OCI-LY7 (cell line): Measurements from ENCODE around the gene SOX18. TPM values are rescaled to one million over a fixed set of nuclear protein-coding genes. Genes with fewer than 3 reads are reported as not detected.

Source experiments
- BruUV-seq: library from RNA; stranded (reverse); fragments of 400-500 nt; replicated peaks from 2 replicates; lab custom pipeline; 2021; lab: Mats Ljungman, UMichigan
- CTCF ChIA-PET: fragments of 300-600 bp; sonication (Branson Sonifier 250); formaldehyde crosslinking; loops from one replicate; lab custom pipeline; 2022; ENCODE audit warnings: antibody characterized with exemption; ENCODE audit not compliant: unreplicated experiment; lab: Charles Lee
- POLR2A ChIA-PET: fragments of 300-600 bp; sonication (Branson Sonifier 250); formaldehyde crosslinking; loops from one replicate; lab custom pipeline; 2022; ENCODE audit warnings: antibody characterized with exemption; lab: Charles Lee
- DNase-seq: peaks from one replicate; pipeline ENCODE4 v3.0.0-alpha.2; 2015; ENCODE audit warnings: low spot score
- H2AFZ ChIP-seq: fragments of 200-600 bp; sonication (generic), shearing (Covaris generic); 2 replicates; pipeline ENCODE4 v1.6.1; 2014; ENCODE audit warnings: mild to moderate bottlenecking, antibody characterized with exemption, low read length, moderate library complexity
- H3K27ac ChIP-seq: fragments of 200-600 bp; sonication (generic); 2 replicates; pipeline ENCODE4 v1.5.1; 2014; ENCODE audit warnings: mixed run types, low read depth, mild to moderate bottlenecking, moderate library complexity, low read length, inconsistent platforms; ENCODE audit not compliant: poor library complexity, severe bottlenecking
- H3K36me3 ChIP-seq: fragments of 200-600 bp; sonication (generic); 2 replicates; pipeline ENCODE4 v1.6.1; 2014; ENCODE audit warnings: mild to moderate bottlenecking, antibody characterized with exemption, low read length, moderate library complexity, mixed read lengths; ENCODE audit not compliant: insufficient read depth
- H3K4me1 ChIP-seq: fragments of 200-600 bp; sonication (generic); 2 replicates; pipeline ENCODE4 v1.5.1; 2014; ENCODE audit warnings: mild to moderate bottlenecking, low read length; ENCODE audit not compliant: insufficient read depth, poor library complexity, severe bottlenecking
- H3K4me2 ChIP-seq: fragments of 200-600 bp; sonication (generic); 2 replicates; pipeline ENCODE4 v1.6.1; 2014; ENCODE audit warnings: mild to moderate bottlenecking, low read length
- H3K4me3 ChIP-seq: fragments of 200-600 bp; sonication (generic); 2 replicates; pipeline ENCODE4 v1.5.1; 2014; ENCODE audit warnings: mild to moderate bottlenecking, low read depth, low read length; ENCODE audit not compliant: poor library complexity, severe bottlenecking
- H3K79me2 ChIP-seq: fragments of 200-600 bp; sonication (generic); 2 replicates; pipeline ENCODE4 v1.6.1; 2016; ENCODE audit warnings: low read depth, mild to moderate bottlenecking, low read length, moderate library complexity, mixed read lengths; ENCODE audit not compliant: insufficient read depth
- H3K9me2 ChIP-seq: fragments of 200-600 bp; sonication (generic); 2 replicates; pipeline ENCODE4 v1.6.1; 2016; ENCODE audit warnings: mild to moderate bottlenecking, low read length, mixed read lengths; ENCODE audit not compliant: insufficient read depth
- H3K9me3 ChIP-seq: fragments of 200-600 bp; sonication (generic); 2 replicates; pipeline ENCODE4 v1.6.1; 2014; ENCODE audit warnings: mild to moderate bottlenecking, mixed run types, low read length, mixed read lengths
- H4K20me1 ChIP-seq: fragments of 200-600 bp; sonication (generic); 2 replicates; pipeline ENCODE4 v1.6.1; 2014; ENCODE audit warnings: mild to moderate bottlenecking, antibody characterized with exemption, low read length, moderate library complexity, mixed read lengths; ENCODE audit not compliant: insufficient read depth
- CTCF ChIP-seq: fragments of 200-600 bp; sonication (generic); conservative IDR thresholded peaks from 2 replicates; pipeline ENCODE4 v1.5.1; 2014; ENCODE audit warnings: mild to moderate bottlenecking, antibody characterized with exemption, low read length, moderate library complexity, mixed read lengths
- EZH2phosphoT487 ChIP-seq: fragments of 200-600 bp; sonication (generic); IDR thresholded peaks from 2 replicates; pipeline ENCODE4 v1.6.1; 2018; ENCODE audit warnings: low read depth, borderline replicate concordance, mild to moderate bottlenecking, mixed run types, antibody characterized with exemption, low read length, moderate library complexity, mixed read lengths
- intact Hi-C: fragments of 100-400 bp; cut with micrococcal nuclease; formaldehyde crosslinking; loops from one replicate; pipeline ENCODE4 v1.10.0; 2022; ENCODE audit not compliant: unreplicated experiment
- total RNA-seq, 2 experiments: library from RNA; depleted of rRNA in 1 of 2; stranded (reverse); fragments of >200 nt in 1 of 2; shearing (Covaris generic) in 1 of 2; gene quantifications; 2 replicates each; pipeline ENCODE4 v1.2.3, GENCODE V29; 2014 to 2022

SOX18 gene
- total RNA-seq, 2 experiments from 2014 or later, result not detected

- Histone ChIP-seq H3K36me3 (no peaks in the 10 kb centered on the region), H3K79me2 (no peaks in the 10 kb centered on the region), H4K20me1 (no peaks in the 10 kb centered on the region), H3K27ac (no peak overlapping the region), H2AFZ (no peak overlapping the region), H3K9me3 (no peaks in the 10 kb centered on the region), H3K4me2 (no peak overlapping the region), H3K9me2 (no peaks in the 10 kb centered on the region), H3K4me3 (no peak overlapping the region), H3K4me1 (peaks cover 5% of the 10 kb centered on the region)
- TF ChIP-seq CTCF, result no peak
- TF ChIP-seq EZH2phosphoT487, result no peak
- CTCF ChIA-PET, result no interaction called here
- no TSS peak for BruUV-seq
- no peak for DNase-seq
- intact Hi-C loops, result no loop called here
- POLR2A ChIA-PET, result no interaction called here
These were observed 2.4 kb downstream of the SOX18 start for GRCh38 chr20:64047046-64047389.

GRCh38 chr20:64045346-64046011 is 4.0 kb downstream of the SOX18 start:
- Histone ChIP-seq H3K79me2 (no peaks in the 10 kb centered on the region), H3K4me3 (no peak overlapping the region), H3K4me1 (peaks cover 13% of the 10 kb centered on the region), H3K27ac (no peak overlapping the region), H4K20me1 (no peaks in the 10 kb centered on the region), H3K36me3 (no peaks in the 10 kb centered on the region), H2AFZ (no peak overlapping the region), H3K9me2 (no peaks in the 10 kb centered on the region), H3K9me3 (no peaks in the 10 kb centered on the region), H3K4me2 (no peak overlapping the region)
- no peak for TF ChIP-seq EZH2phosphoT487
- no peak for TF ChIP-seq CTCF
- intact Hi-C loops, result no loop called here
- no TSS peak for BruUV-seq
- DNase-seq, result no peak
- POLR2A ChIA-PET, result no interaction called here
- CTCF ChIA-PET, result interaction anchor here (0.5 kb wide), 1 partner anchor 15 kb away, joined by 6 read pairs; no protein-coding TSS in a partner anchor

GRCh38 chr20:64044484-64045247 is 4.8 kb downstream of the SOX18 start:
- no peak for TF ChIP-seq CTCF
- no peak for TF ChIP-seq EZH2phosphoT487
- POLR2A ChIA-PET, result no interaction called here
- H2AFZ ChIP-seq, result no peak overlapping the region
- no TSS peak for BruUV-seq
- no peaks in the 10 kb centered on the region for H3K36me3 ChIP-seq
- H3K9me3 ChIP-seq, result no peaks in the 10 kb centered on the region
- DNase-seq, result no peak
- H3K4me3 ChIP-seq, result no peak overlapping the region
- CTCF ChIA-PET, result no interaction called here
- H3K79me2 ChIP-seq, result no peaks in the 10 kb centered on the region
- intact Hi-C loops, result no loop called here
- H4K20me1 ChIP-seq, result no peaks in the 10 kb centered on the region
- H3K4me1 ChIP-seq, result peaks cover 13% of the 10 kb centered on the region
- H3K27ac ChIP-seq, result no peak overlapping the region
- H3K4me2 ChIP-seq, result no peak overlapping the region
- H3K9me2 ChIP-seq, result no peaks in the 10 kb centered on the region
